Activated CD4-positive, alpha-beta T cell treated with anti-CD3 and anti-CD28 coated beads, Interleukin-2, amount 50 U/mL, for 24 hours (primary cell): ENCODE results near the gene HTR1A.

Experiments
- DNase-seq, 2 donors: peaks; one replicate each; pipeline ENCODE4 v3.0.0-alpha.2; 2020; ENCODE audit warnings: low read depth in 1 of 2, low spot score in 1 of 2

HTR1A gene

GRCh38 chr5:63962279-63962678, at the start of gene HTR1A:
HTR1A (minus strand) TSS chr5:63962445; CDS start chr5:63961719, 726 bp downstream.
- no peak for DNase-seq

GRCh38 chr5:64003966-64004365, 41.7 kb upstream of the HTR1A start:
- no peak for DNase-seq

- DNase-seq = no peak
Observed at GRCh38 chr5:64000096-64000495, 37.9 kb upstream of the HTR1A start.

- no peak for DNase-seq
Observed at GRCh38 chr5:63987053-63987452, 24.8 kb upstream of the HTR1A start.

- DNase-seq = no peak
Observed at GRCh38 chr5:63981864-63982263, 19.6 kb upstream of the HTR1A start.

GRCh38 chr5:63963926-63964325, 1.7 kb upstream of the HTR1A start:
- DNase-seq = no peak

GRCh38 chr5:63963080-63963735, 963 bp upstream of the HTR1A start:
- DNase-seq = no peak

GRCh38 chr5:63961598-63962161, 565 bp downstream of the HTR1A start:
- no peak for DNase-seq

GRCh38 chr5:63961125-63961597, 1.1 kb downstream of the HTR1A start:
- no peak for DNase-seq

- DNase-seq = no peak
Observed at GRCh38 chr5:63960646-63961045, 1.6 kb downstream of the HTR1A start.

GRCh38 chr5:63959177-63959982, 2.9 kb downstream of the HTR1A start:
- no peak for DNase-seq

GRCh38 chr5:63958654-63959053, 3.6 kb downstream of the HTR1A start:
- no peak for DNase-seq

- DNase-seq = no peak
Observed at GRCh38 chr5:63957617-63958016, 4.6 kb downstream of the HTR1A start.

- DNase-seq = no peak
Observed at GRCh38 chr5:63953217-63953616, 9.0 kb downstream of the HTR1A start.

GRCh38 chr5:63935103-63935502, 27.1 kb downstream of the HTR1A start:
- no peak for DNase-seq

GRCh38 chr5:63931836-63932235, 30.4 kb downstream of the HTR1A start:
- DNase-seq = no peak

- DNase-seq = no peak
Observed at GRCh38 chr5:63928451-63928850, 33.8 kb downstream of the HTR1A start.

- no peak for DNase-seq
Observed at GRCh38 chr5:63923914-63924313, 38.3 kb downstream of the HTR1A start.

GRCh38 chr5:63919763-63920478, 42.3 kb downstream of the HTR1A start:
- DNase-seq = no peak

- no peak for DNase-seq
Observed at GRCh38 chr5:63916786-63917185, 45.5 kb downstream of the HTR1A start.

GRCh38 chr5:63911871-63912270, 50.4 kb downstream of the HTR1A start:
- DNase-seq = no peak
